NCI-H2196 (cell line): ENCODE measurements around the gene RASL10A.
A peak's percentile ranks its signal among the peaks of the same experiment; 100 is the strongest.

Experiments
- DNase-seq: peaks from one replicate; lab custom pipeline; 2025; ENCODE audit not compliant: unreplicated experiment; lab: John Stamatoyannopoulos, UW

The RASL10A gene

DNA sequence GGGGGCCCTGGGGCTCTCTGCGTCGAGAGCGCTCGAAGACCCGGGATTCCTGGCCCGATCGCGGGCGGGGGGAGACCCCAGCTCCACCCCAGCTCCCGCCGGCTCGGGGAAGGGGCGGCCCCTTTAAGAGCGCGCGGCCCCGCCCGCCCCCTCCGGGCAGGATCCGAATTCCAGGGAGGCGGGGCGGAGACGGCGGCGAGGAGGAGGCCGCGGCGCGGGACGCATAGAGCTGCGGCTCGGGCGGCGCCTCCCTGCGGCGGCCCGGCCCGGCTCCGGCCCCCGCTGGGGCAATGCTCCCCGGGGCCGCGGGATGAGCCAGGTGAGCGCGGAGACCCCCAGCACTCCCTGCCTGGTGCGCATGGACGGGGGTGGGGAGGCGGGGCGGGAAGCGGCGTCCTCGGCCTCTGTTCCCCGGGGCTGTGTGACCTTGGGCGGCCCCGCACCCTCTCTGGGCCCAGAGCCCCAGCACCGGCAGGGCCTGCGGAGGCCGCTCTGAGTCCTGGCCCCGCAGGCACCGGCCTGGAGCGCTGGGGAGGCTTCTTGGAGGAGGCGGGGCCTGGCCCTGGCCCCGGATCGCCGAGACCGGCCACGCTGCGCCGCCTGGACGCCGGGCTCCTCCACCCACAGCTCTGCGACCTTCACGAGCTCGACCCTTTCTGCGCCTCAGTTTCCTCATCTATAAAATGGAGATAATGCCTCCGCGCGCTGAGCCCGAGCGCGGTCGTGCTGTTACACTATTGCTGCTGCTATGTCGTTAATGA is 8.5 kb downstream of the RASL10A start:
- peak; percentile 59 for DNase-seq

- DNase-seq, result peak; percentile 54
These were observed 9.2 kb downstream of the RASL10A start, which contains the start of gene GAS2L1 for GRCh38 chr22:29306175-29306834. Gene GAS2L1, plus strand, starts transcription at chr22:29306650. Its CDS starts 1,456 bp downstream, at chr22:29308106.

DNA sequence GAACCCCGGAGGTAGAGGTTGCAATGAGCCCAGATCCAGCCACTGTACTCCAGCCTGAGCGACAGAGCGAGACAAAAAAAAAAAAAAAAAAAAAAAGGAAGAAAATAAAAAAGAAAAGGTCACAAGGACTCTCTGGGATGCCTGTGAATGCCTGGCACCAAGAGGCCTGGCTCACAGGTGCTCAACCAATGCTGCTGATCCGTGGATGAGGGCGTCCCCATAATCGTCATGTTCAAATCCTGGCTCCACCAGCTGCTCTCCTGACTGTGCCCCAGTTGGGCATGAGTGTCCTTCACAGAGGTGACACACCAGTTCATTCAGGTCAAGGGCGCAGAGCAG is 9.7 kb downstream of the RASL10A start:
- DNase-seq, result no peak

- peak; percentile 2 for DNase-seq
These were observed 12.6 kb downstream of the RASL10A start for GRCh38 chr22:29302681-29303465.

DNA sequence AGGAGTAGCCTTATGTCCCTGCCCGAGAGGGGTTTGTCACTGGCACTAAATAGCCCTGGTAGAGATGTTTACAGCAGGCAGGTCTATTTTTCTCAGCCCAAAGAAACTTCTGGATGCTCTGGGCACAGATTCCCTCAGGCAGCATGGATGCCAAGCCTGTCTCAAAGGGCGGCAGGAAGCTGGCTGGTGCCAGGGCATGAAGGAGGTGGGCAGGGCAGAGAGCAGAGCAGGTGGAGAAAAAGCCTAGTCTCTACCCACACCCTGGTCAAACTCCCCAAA is 13.2 kb downstream of the RASL10A start:
- DNase-seq, result no peak

DNA sequence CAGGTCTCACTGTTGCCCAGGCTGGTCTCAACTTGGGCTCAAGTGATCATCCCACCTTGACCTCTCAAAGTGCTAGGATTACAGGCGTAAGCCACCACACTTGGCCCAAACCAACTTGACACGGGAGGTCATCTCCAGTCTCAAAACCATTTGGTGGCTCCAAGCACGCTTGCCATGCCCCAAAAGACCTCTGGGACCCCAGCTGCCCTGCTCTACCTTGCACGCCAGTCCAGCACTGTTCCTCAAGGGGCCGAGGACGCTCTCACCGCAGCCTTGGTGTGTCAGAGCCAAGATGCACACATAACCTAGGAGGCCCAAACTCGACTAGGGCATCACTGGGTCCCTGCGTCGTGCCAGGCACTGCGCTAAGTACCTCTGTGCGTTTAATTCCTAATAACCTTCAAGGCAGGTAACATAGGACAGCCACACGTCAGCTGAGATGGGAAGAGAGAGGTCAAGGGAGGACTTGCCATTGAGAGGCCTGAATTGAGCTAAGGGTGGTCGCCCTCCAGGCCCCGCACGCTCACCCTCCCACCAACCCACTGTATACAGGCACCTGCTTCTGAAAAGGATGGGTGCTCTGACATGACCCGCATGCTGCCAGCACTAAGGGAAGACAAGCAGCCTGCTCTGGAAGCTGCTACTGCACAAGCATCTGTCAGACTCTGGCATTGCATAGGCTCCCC is 13.6 kb downstream of the RASL10A start:
- DNase-seq, result no peak

- no peak for DNase-seq
These were observed 14.5 kb downstream of the RASL10A start for GRCh38 chr22:29300807-29301601.

DNA sequence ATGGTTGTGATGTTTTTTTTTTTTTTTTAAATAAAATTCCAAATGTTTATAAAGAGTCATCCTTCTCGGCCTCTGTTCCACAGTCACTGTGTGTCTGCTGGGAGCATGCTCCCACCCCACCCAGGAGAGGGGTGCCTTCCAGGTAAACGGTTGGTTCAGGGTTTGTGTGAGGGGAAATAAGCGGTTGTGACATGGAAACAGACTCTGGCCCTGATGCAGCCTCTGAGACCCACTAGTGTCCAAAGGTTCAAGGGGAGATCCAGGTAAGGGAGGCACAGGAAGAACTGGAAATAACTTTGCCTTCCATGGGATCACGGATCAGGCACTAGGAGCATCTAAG is 15.1 kb downstream of the RASL10A start:
- DNase-seq, result no peak

GRCh38 chr22:29299136-29299900 is 16.2 kb downstream of the RASL10A start:
- no peak for DNase-seq

- no peak for DNase-seq
These were observed 16.9 kb downstream of the RASL10A start for GRCh38 chr22:29298641-29299040.

- no peak for DNase-seq
These were observed 23.1 kb downstream of the RASL10A start for GRCh38 chr22:29292379-29292778.

GRCh38 chr22:29291215-29291614 is 24.3 kb downstream of the RASL10A start:
- no peak for DNase-seq

DNA sequence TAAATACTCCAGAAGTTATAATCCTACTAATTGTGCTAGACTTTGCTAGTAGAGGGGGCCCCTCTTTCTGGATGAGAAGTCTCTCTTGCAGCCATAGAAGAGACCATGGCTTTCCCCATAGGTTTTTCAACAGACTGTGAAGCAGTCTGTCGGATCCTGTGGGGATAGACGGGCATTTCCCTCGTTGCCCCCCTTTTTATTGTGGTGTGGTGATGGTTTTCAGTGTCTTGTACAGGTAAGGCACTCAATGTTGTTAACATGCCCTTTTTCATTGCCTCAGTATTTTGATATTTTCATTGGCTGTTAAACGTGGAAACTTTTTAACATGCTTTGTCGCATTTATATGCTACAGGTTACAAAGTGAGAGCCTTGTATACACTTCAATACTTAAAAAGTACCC is 25.4 kb downstream of the RASL10A start:
- no peak for DNase-seq

GRCh38 chr22:29288837-29289236 is 26.7 kb downstream of the RASL10A start:
- no peak for DNase-seq

- no peak for DNase-seq
These were observed 31.3 kb downstream of the RASL10A start for GRCh38 chr22:29284196-29284595.

DNA sequence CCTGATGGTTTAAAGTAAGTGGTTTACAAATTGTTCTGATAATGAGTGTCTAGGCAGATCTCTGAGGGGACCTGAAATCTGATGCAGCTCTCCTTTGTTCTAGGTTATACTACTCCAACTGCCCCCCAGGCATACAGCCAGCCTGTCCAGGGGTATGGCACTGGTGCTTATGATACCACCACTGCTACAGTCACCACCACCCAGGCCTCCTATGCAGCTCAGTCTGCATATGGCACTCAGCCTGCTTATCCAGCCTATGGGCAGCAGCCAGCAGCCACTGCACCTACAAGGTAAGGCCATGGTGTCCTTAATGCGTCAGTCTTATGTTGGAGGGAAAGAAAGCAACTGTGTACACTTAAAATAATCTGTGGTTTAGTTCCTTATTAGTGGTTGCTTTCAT is 37.6 kb downstream of the RASL10A start:
- no peak for DNase-seq

GRCh38 chr22:29275819-29276565 is 39.5 kb downstream of the RASL10A start:
- no peak for DNase-seq

- no peak for DNase-seq
These were observed 40.3 kb downstream of the RASL10A start for GRCh38 chr22:29275167-29275566.

GRCh38 chr22:29272624-29273023 is 42.9 kb downstream of the RASL10A start:
- no peak for DNase-seq
